Spleen (tissue), 11 donors: Measurements from ENCODE around the gene DNAH9. TPM values are rescaled to one million over a fixed set of nuclear protein-coding genes. Genes with fewer than 3 reads are reported as not detected.

Source experiments
- DNase-seq: peaks from one replicate; pipeline ENCODE4 v3.0.0-alpha.2; 2020
- H3K27ac ChIP-seq, 8 donors: fragments of 200-600 bp; sonication (generic) in 7 of 8; 1 replicate in 4 of 8; 2 replicates in 4 of 8; pipeline versions ENCODE4 v1.5.0 to v1.8.0; 2016 to 2021; ENCODE audit warnings: inconsistent platforms in 4 of 8, mild to moderate bottlenecking in 4 of 8, moderate library complexity in 1 of 8
- H3K27me3 ChIP-seq, 7 donors: fragments of 200-600 bp; sonication (generic) in 6 of 7; replicated peaks in 1 of 7; 1 replicate in 4 of 7; 2 replicates in 3 of 7; pipeline versions ENCODE4 v1.5.0 to v1.8.0; 2016 to 2021; ENCODE audit warnings: inconsistent platforms in 3 of 7, mild to moderate bottlenecking in 1 of 7
- H3K36me3 ChIP-seq, 6 donors: fragments of 200-600 bp; sonication (generic) in 5 of 6; 1 replicate in 4 of 6; 2 replicates in 2 of 6; pipeline versions ENCODE4 v1.5.0 to v1.8.0; 2016 to 2021; ENCODE audit warnings: inconsistent platforms in 2 of 6
- H3K4me1 ChIP-seq, 6 donors: fragments of 200-600 bp; sonication (generic) in 5 of 6; 1 replicate in 3 of 6; 2 replicates in 3 of 6; pipeline versions ENCODE4 v1.5.0 to v1.8.0; 2016 to 2021; ENCODE audit warnings: inconsistent platforms in 3 of 6
- H3K4me3 ChIP-seq, 8 donors: fragments of 200-600 bp; sonication (generic) in 7 of 8; 1 replicate in 4 of 8; 2 replicates in 4 of 8; pipeline versions ENCODE4 v1.5.0 to v1.8.0; 2016 to 2021; ENCODE audit warnings: inconsistent platforms in 4 of 8, mild to moderate bottlenecking in 4 of 8, moderate library complexity in 2 of 8
- H3K9me3 ChIP-seq, 8 donors: fragments of 200-600 bp; sonication (generic) in 7 of 8; 1 replicate in 4 of 8; 2 replicates in 4 of 8; pipeline versions ENCODE4 v1.5.0 to v1.8.0; 2016 to 2021; ENCODE audit warnings: inconsistent platforms in 4 of 8
- POLR2A ChIP-seq, 3 donors: fragments of 450-650 bp; IDR thresholded peaks; one replicate each; pipeline ENCODE4 v1.5.1; 2017; ENCODE audit warnings: antibody characterized with exemption in 3 of 3, mild to moderate bottlenecking in 1 of 3
- POLR2AphosphoS5 ChIP-seq, 3 donors: sonication (generic); formaldehyde crosslinking; IDR thresholded peaks; one replicate each; pipeline ENCODE4 v1.5.1; 2017; ENCODE audit warnings: antibody characterized with exemption in 3 of 3
- WGBS, 5 donors: extraction: QIAGEN DNeasy Blood & Tissue Kit in 3 of 5; methylation state at CpG; one replicate each; pipeline versions ENCODE4 v1.1.5 to v1.1.7; 2013 to 2018; 5-methylcytosine and 5-hydroxymethylcytosine counted together
- intact Hi-C: fragments of 100-400 bp; cut with DNase I; formaldehyde crosslinking; loops from one replicate; pipeline ENCODE4 v1.15.0; 2023; ENCODE audit warnings: low total_unique reads
- polyA plus RNA-seq, 3 donors: library from polyadenylated mRNA; stranded (reverse); fragments of 200-250 nt; gene quantifications; one replicate each; pipeline ENCODE4 v1.2.1, GENCODE V29; 2013
- total RNA-seq, 7 donors: library from RNA; depleted of rRNA in 3 of 7; stranded (reverse); fragments of >200 nt in 3 of 7; fragmentation: NEBNext Ultra II Directional in 4 of 7; extraction: Animal tissue kit (Norgen Biotek cat#: 25700) in 4 of 7; gene quantifications; one replicate each; pipeline versions ENCODE4 v1.1.0 to v1.2.1, GENCODE V29; 2016 to 2021
- TF ChIP-seq, protein P1 (sequence below), 11 experiments: fragments of 200-600 bp in 7 of 11; fragments of 450-650 bp in 4 of 11; sonication (generic) in 4 of 11; IDR thresholded peaks in 8 of 11; conservative IDR thresholded peaks in 3 of 11; 1 replicate in 7 of 11; 2 replicates in 4 of 11; pipeline versions ENCODE4 v1.4.0 to v1.8.0; 2016 to 2021; ENCODE audit warnings: antibody characterized with exemption in 11 of 11, inconsistent platforms in 4 of 11, mild to moderate bottlenecking in 1 of 11
- donor health status: healthy with polysubstance abuse.
- donor health status: DM: no; HTN: no; CAD: no; lungs with moderate emphysema.
- donor health status: DM: no; HTN: no; CAD: no.
- donor health status: Bipolar disorder and iron deficiency.
- donor health status: healthy.
- donor health status: DM: no; HTN: no; CAD: no.
- donor health status: DM: yes; HTN: yes; CAD: no.

Gene DNAH9
- total and polyA plus RNA-seq, 10 donors, result 0.06 to 0.92 (median 0.22) TPM; not detected in 2

DNA sequence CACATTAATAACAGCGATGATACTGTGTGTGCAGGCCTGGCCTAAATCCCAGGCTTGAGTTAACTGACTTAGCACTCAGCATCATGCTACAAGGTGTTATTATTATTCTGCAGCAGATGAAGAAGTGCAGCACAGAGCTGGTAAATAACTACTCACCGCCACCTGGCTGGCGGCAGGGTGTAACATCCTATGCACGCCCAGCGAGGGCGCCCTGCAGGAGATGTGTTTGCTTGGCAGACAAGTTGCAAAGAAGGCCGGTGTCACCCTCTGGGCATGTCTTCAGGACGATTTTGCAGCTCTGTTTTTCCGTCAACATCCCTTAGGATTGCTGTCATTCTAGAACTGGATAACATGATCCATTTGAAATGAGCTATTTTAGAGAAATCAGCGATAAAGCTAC lies 30.1 kb downstream of the DNAH9 start:
- no peaks in the 10 kb centered on the region for H3K27me3 ChIP-seq
- DNase-seq, result no peak
- TF ChIP-seq, protein P1, sequence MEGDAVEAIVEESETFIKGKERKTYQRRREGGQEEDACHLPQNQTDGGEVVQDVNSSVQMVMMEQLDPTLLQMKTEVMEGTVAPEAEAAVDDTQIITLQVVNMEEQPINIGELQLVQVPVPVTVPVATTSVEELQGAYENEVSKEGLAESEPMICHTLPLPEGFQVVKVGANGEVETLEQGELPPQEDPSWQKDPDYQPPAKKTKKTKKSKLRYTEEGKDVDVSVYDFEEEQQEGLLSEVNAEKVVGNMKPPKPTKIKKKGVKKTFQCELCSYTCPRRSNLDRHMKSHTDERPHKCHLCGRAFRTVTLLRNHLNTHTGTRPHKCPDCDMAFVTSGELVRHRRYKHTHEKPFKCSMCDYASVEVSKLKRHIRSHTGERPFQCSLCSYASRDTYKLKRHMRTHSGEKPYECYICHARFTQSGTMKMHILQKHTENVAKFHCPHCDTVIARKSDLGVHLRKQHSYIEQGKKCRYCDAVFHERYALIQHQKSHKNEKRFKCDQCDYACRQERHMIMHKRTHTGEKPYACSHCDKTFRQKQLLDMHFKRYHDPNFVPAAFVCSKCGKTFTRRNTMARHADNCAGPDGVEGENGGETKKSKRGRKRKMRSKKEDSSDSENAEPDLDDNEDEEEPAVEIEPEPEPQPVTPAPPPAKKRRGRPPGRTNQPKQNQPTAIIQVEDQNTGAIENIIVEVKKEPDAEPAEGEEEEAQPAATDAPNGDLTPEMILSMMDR (IDR thresholded peaks at IDR 0.05 in 8 of 11, conservative IDR thresholded peaks at IDR 0.05 in 3 of 11), result no peak
- TF ChIP-seq POLR2A (IDR thresholded peaks at IDR 0.05) (no peak), POLR2AphosphoS5 (IDR thresholded peaks at IDR 0.05) (no peak)
- H3K27ac ChIP-seq, result no peak overlapping the region
- intact Hi-C loops, result no loop called here
- H3K36me3 ChIP-seq, result no peaks in the 10 kb centered on the region
- H3K9me3 ChIP-seq, result no peaks in the 10 kb centered on the region
- H3K4me3 ChIP-seq, result no peak overlapping the region
- H3K4me1 ChIP-seq, result no peaks in the 10 kb centered on the region
- 34 to 57% (median 42%) methylated on average over 10 of the region's 10 CpGs for WGBS, 5 donors

DNA sequence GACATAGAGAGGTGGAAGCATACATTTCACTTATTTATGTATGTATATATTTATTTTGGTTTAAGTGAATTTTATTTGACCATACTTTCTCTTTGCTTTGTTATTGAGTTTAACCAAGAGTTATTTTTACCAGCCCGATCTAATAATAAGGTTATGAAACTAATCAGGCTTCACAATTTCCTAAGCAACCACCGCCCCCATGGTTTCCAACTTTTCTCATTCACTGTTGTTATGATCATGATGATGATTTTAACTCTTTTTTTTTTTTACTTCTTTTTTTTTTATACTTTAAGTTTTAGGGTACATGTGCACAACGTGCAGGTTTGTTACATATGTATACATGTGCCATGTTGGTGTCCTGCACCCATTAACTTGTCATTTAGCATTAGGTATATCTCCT lies 30.6 kb downstream of the DNAH9 start:
- TF ChIP-seq, protein P1 (IDR thresholded peaks at IDR 0.05 in 8 of 11, conservative IDR thresholded peaks at IDR 0.05 in 3 of 11), result no peak
- TF ChIP-seq POLR2AphosphoS5 (IDR thresholded peaks at IDR 0.05) (no peak), POLR2A (IDR thresholded peaks at IDR 0.05) (no peak)
- Histone ChIP-seq H3K4me1 (no peaks in the 10 kb centered on the region), H3K27me3 (no peaks in the 10 kb centered on the region), H3K9me3 (no peaks in the 10 kb centered on the region), H3K27ac (no peak overlapping the region), H3K4me3 (no peak overlapping the region), H3K36me3 (no peaks in the 10 kb centered on the region)
- intact Hi-C loops, result no loop called here
- WGBS, 5 donors, result 82 to 93% (median 86%) methylated on average over 3 of the region's 3 CpGs
- no peak for DNase-seq

DNA sequence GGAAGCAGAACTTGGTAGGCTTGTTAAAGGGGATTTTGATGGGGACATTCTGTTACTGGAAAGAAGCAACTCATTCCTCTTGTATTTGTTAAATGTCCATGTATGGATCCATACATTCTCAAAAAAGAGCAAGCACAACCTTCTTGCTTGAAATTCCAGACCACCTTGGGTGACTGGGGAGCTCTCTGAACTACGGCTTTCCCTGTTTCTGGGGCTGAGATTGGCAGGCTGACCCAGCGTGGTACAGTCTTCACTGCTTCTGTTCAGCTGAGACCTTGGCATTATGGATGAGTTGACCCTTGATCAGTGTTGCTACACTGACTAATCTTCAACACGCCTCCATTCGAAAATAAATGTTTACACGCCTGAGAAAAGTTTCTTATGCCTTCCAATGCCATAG lies 38.5 kb downstream of the DNAH9 start:
- WGBS, 5 donors, result 80 to 87% (median 82%) methylated on average over 5 of the region's 5 CpGs
- Histone ChIP-seq H3K4me3 (no peak overlapping the region), H3K4me1 (no peaks in the 10 kb centered on the region), H3K36me3 (no peaks in the 10 kb centered on the region), H3K9me3 (peaks cover 0 to 5% (median 0%) of the 10 kb centered on the region in 8 donors), H3K27me3 (no peaks in the 10 kb centered on the region), H3K27ac (no peak overlapping the region)
- TF ChIP-seq POLR2A (IDR thresholded peaks at IDR 0.05) (no peak), POLR2AphosphoS5 (IDR thresholded peaks at IDR 0.05) (no peak)
- TF ChIP-seq, protein P1 (IDR thresholded peaks at IDR 0.05 in 8 of 11, conservative IDR thresholded peaks at IDR 0.05 in 3 of 11), result no peak
- no peak for DNase-seq
- intact Hi-C loops, result no loop called here

DNA sequence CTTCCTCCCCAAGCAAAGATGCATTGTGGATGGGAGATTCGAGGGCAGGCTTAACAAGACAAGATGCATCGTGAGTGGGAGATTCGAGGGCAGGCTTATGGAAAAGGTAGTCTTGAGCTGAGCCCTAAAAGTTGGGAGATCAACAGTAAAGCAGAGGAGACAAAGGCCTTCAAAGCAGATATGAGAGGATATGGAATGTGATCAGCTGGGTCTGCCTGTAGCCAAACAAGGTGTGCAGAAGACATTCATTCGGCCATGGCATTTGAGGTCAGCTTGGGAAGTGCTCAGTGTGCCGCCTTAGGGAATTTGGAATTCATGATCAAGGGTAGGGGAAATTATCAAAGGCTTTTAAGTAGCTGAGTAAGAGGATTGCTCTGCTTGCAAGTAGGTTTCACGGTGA lies 39.5 kb downstream of the DNAH9 start:
- H3K27ac ChIP-seq, result no peak overlapping the region
- no peaks in the 10 kb centered on the region for H3K4me1 ChIP-seq
- no peak for DNase-seq
- H3K4me3 ChIP-seq, result no peak overlapping the region
- H3K9me3 ChIP-seq, result peaks cover 0 to 5% (median 0%) of the 10 kb centered on the region in 8 donors
- WGBS, 5 donors, result 79 to 88% (median 80%) methylated on average over 6 of the region's 6 CpGs
- TF ChIP-seq POLR2AphosphoS5 (IDR thresholded peaks at IDR 0.05) (no peak), POLR2A (IDR thresholded peaks at IDR 0.05) (no peak)
- TF ChIP-seq, protein P1 (IDR thresholded peaks at IDR 0.05 in 8 of 11, conservative IDR thresholded peaks at IDR 0.05 in 3 of 11), result no peak
- no peaks in the 10 kb centered on the region for H3K36me3 ChIP-seq
- H3K27me3 ChIP-seq, result no peaks in the 10 kb centered on the region
- intact Hi-C loops, result no loop called here
